ENCODE data around the gene ANKRD22.
A peak's percentile ranks its signal among the peaks of the same experiment; 100 is the strongest.
"Not testable (repeated sequence)": the region's sequence is repeated elsewhere in the genome, so short reads cannot be mapped to it uniquely, and the experiment has no call there.

ANKRD22 gene

GRCh38 chr10:88877298-88877697, 25.7 kb upstream of the ANKRD22 start:
- no peak for DNase-seq

GRCh38 chr10:88875081-88875480, 23.4 kb upstream of the ANKRD22 start:
- DNase-seq = no peak

DNA sequence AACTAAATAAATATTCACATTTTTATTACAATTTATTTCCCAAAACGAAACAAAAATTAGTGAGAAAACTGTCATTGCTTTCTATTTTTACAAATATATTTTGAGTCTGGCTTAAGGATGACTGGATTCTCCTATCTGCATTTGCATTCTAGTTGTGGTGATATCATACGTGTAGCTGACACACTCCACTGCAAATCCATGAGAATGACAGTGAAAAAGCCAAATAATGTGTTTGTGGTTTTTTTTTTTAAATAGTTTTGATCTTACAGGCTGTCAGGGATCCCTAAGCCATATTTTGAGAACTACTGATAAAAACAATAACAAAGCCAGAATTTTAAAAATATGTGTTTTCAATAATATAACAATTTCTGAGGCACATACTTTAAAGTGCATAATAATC, 22.6 kb upstream of the ANKRD22 start:
- peak; percentile 69 for DNase-seq

GRCh38 chr10:88873757-88874156, 22.1 kb upstream of the ANKRD22 start:
- DNase-seq = no peak

DNA sequence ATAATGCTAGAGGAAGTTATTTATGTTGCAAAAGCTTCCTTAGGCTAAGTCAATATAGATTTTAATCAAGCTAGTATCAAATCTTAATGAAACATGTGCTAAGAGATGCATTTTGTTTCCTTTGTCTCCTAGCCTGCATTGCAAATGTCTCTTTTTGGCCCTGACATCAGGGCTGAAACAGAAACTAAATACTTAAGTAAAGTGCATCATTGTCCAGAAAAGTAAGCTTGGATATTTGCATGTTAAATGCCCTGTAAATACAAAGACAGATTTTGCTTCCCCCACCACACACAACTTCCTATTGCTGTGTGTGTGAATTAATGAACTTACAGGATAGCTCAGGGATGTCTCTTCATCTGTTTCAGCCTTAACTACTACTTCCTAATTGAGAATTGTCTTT, 18.4 kb upstream of the ANKRD22 start:
- DNase-seq = no peak

DNA sequence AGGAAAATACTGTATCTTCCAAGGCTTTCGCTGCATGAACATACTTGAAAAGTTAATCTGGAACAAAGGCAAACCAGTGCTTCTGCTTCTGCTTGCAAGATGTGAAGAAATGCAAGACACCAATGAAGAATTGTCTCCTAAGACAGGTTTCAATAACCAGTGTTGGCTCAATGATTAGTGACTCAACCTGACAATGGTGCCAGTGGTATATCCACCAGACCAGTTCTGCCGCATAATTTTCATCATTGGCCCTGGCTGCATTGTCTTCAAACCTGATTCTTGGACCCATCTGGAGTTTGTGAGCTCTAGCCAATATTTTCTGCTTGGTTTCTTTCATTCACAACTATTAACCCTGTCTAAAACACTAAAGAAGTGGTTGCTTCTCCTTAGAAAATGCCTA, 14.8 kb upstream of the ANKRD22 start:
- DNase-seq = no peak

DNA sequence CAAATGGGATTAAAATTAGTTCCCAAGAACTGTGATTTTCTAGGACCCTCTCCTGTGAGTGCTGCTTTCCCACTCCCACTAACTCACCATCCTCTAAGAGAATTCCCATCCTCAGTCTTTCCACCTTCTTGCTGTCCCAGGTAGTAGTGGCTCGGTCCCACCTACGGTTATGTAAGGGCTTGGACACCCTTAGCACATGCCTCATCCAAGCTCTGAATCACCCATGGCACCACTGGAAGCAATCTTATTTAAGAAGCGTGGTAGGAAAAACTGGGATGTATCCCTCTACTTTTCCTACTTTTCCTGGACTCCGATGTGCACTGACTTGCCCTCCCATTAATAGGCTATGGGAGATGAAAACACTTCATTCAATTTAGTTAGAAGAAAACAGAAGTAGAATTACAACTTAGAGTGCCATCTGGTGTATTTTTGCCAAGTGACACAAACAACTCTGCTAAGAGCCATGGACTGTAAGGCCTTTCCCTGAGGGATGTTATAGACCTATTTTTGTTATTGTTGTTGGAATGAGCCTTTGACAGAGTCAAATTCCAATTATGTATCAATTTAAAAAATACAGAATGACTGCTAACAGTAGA, 13.7 kb upstream of the ANKRD22 start:
- DNase-seq = no peak

GRCh38 chr10:88861036-88861435, 9.4 kb upstream of the ANKRD22 start:
- no peak for DNase-seq

DNA sequence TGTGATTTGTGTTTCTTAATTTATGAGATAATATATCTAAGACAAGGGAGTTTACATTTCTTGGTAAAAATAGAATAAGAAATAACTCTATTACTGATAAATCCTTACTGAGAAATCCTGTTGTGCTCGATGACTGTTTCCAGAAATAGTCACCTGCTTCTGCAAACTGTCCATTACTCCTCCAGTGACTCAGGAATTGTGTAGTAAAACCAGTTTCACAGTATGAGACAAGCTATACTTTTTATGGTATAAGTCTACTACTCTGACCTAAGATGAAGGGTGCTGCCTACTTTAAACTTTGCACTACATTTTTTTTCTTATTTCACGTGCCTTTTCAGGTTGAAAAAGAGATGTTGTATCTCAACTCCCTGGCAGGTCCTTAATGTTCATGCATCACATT, 6.8 kb upstream of the ANKRD22 start:
- DNase-seq = no peak

DNA sequence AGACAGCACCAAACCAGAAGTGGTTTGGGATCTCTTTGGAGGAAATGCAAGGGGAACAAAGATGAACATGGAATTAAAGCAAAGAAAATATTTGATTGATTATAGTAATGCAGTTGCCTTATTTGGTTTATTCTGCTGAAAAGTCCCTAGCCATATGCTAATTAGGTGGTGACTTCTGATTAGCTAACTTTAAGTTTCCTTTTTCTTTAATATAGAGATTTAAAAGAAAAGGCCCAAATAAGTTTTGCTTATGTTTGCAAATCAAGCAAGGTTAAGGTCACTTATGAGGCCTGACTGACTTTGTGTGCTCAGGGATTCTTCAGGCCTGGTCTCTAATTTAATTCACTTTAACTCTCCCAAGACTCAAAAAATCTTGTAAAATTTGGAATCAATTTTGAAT, 6.2 kb upstream of the ANKRD22 start:
- no peak for DNase-seq

DNA sequence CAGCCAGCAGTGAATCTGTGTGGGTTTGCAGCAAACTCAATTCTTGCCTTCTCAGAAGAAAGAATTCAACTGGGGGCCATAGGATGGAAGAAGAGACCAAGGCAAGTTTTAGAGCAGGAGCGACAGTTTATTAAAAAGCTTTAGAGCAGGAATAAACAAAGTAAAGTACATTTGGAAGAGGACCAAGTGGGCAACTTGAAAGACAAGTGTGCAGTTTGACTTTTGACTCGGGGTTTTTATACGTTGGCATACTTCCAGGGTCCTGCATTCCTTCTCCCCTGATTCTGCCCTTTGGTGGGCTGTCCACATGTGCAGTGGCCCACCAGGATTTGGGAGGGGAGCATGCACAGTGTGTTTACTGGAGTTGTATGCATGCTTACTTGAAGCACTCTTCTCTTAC, 3.0 kb upstream of the ANKRD22 start:
- no peak for DNase-seq

GRCh38 chr10:88853155-88853881, 1.7 kb upstream of the ANKRD22 start:
- no peak for DNase-seq

- DNase-seq = no peak
These were observed 683 bp upstream of the ANKRD22 start for GRCh38 chr10:88852327-88852726.

GRCh38 chr10:88850712-88851111, 932 bp downstream of the ANKRD22 start:
- DNase-seq = no peak

DNA sequence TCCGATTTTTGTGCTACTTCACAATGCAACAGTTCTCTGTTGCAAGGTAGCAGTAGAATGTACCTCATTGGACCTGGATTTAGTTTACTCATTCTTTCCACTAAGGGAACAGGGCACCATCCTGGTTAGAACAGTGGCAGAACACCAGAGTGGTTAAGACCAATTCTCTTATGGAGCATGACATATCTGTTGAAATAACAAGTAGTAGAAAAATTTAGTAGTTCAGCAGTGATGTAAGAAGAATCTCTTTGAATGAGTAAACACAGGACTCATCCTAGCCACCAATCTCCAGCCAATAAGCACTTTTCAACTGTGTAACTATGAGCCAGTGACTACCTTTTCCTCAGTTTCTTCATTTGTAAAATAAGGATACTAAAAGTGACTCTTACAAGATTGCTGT, 2.4 kb downstream of the ANKRD22 start:
- DNase-seq = peak; percentile 7

- DNase-seq = peak; percentile 47
These were observed 3.1 kb downstream of the ANKRD22 start for GRCh38 chr10:88848499-88848898.

DNA sequence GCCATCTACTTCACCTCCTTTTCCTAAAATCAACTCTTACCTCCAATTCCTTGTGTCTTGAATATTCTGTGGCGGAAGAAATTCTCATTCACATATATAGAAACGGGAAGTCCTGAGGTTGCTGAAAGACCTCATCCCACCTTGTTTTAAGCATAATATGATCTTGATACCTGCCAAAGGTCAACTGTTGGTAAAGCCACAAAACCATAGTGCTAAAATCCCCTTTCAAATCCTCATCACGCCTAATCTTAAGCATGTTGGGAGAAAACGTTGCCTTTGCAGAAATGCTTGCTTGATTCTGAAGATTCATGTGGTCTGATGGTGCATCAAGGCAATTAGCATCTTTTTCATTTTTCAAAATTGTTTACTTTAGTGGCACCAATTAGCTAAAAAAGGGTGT, 8.5 kb downstream of the ANKRD22 start:
- no peak for DNase-seq

DNA sequence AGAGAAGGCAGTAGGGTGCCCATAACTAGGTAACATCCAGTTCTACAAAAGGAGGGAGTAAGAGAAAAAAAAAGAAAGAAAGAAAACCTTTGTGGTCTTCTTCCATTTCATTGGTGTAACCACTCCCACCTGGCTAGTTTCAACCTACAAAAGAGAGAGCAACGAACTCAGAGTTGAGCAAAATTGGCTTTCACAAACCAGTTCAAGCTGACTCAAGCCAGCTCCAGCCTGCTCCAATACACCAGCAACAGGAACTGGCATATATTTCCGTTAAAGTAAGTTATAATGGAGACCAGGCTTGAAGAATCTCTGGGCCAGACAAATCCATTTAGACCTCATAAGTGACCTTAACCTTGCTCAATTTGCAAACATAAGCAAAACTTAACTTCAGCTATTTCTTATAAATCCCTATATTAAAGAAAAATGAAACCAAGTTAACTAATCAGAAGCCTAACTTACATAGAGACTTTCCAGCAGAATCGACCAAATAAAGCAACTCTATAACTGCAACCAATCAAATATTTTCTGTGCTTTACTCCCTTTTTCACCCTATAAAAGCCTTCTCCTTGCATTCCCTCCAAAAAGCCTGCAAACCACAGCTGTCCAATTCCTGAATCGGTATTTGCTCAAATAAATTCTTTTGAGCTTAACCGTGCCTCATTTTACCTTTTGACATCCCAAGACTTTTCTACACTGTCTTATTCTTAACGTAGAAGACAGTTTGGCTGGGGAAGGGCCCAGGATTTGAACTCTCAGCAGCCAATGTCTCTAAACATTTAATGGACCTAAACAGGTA, 10.1 kb downstream of the ANKRD22 start:
- no peak for DNase-seq

DNA sequence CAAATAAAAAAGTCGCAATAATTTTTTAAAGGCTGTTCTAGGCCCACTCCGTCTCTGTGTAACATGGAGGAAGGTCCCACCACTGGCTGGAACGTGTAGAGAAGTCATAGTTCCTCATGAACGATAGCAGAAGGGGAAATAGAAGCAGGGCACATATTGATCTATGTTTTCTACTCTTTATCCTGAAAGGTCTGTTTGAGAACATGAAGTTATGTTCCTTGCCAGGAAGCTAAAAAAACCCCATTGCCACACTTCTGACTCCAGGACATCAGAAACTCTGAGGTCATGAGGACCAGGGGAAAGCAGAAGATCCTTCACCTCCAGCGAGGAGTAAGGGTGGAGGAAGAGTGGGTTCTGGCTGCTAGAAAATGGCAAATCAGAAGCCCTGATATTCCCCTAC, 10.8 kb downstream of the ANKRD22 start:
- DNase-seq = no peak

DNA sequence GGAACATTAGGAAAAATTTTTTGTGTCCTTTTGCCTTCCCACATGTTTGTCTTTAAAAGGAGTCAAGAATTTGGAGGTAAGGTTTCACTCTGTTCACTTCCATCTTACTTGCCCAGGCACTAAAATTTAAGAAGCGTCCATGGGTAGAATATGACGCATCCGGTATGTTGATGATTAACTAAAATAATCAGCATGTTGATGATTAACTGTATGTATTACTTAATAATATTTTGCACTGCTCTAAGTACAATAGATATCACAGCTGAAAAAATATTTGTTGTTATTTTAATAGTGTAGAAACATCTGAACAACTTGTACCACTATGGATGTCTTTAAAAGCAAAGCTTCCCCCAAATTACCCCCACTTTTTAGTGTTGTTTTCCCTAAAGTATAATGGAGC, 11.5 kb downstream of the ANKRD22 start:
- DNase-seq = no peak

- DNase-seq = no peak
These were observed 12.8 kb downstream of the ANKRD22 start for GRCh38 chr10:88838766-88839350.

- DNase-seq = not testable (repeated sequence)
These were observed 14.0 kb downstream of the ANKRD22 start for GRCh38 chr10:88837632-88838031.

DNA sequence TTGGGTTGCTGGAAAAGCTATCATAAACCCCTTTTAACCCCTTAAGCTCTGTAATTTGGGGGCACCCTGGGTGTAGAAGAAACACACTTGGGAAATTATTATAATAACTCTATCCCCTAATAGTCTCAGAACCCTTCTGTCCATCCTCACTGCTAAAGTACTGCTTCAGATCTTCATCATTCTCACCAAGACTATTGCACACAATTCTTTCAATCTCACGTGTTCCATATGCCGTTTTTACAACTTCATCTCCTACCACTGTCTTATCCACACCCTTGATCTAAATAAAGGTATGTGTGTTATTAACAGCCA, 15.8 kb downstream of the ANKRD22 start:
- no peak for DNase-seq

Measured in fibroblast of skin of scalp (primary cell).